Dedifferentiated amniotic fluid mesenchymal stem cell (primary cell): ENCODE results near the gene ZNF574.

ENCODE experiments used
- DNase-seq: peaks from one replicate; pipeline ENCODE4 v3.0.0-alpha.2; 2016; ENCODE audit errors: extremely low spot score

The ZNF574 gene

GRCh38 chr19:42124386-42124901 lies 48.5 kb downstream of the ZNF574 start:
- DNase-seq, result no peak

GRCh38 chr19:42125536-42125935 lies 49.6 kb downstream of the ZNF574 start:
- no peak for DNase-seq

- no peak for DNase-seq
Measured at GRCh38 chr19:42126574-42126973, 50.6 kb downstream of the ZNF574 start.

- peak; percentile 31 for DNase-seq
Measured at GRCh38 chr19:42129399-42130253, 53.7 kb downstream of the ZNF574 start.

GRCh38 chr19:42130254-42130573 lies 54.2 kb downstream of the ZNF574 start:
- DNase-seq, result no peak
